GM12878 (cell line): ENCODE measurements around the gene GTPBP10. TPM values are rescaled to one million over a fixed set of nuclear protein-coding genes. Genes with fewer than 3 reads are reported as not detected.

Source experiments
- ATAC-seq: fragments of 200-7000 bp; cut with Tn5 transposase; 3 replicates; pipeline ENCODE4 v1.9.1; 2020; ENCODE audit warnings: mild to moderate bottlenecking, moderate library complexity
- BruUV-seq: library from RNA; stranded (reverse); fragments of 400-500 nt; replicated peaks from 2 replicates; lab custom pipeline; 2021; lab: Mats Ljungman, UMichigan
- CTCF ChIA-PET: fragments of 300-600 bp; sonication (Branson Sonifier 250); formaldehyde crosslinking; extraction: SDS; loops from one replicate; lab custom pipeline; 2021; ENCODE audit warnings: inconsistent platforms; lab: Yijun Ruan, JAX
- POLR2A ChIA-PET: fragments of 350-600 bp; formaldehyde crosslinking; extraction: SDS; loops from one replicate; lab custom pipeline; 2021; ENCODE audit warnings: inconsistent platforms; lab: Charles Lee
- RAD21 ChIA-PET: fragments of 300-600 bp; sonication (Branson Sonifier 250); formaldehyde crosslinking; loops from one replicate; lab custom pipeline; 2023; ENCODE audit warnings: antibody characterized with exemption; ENCODE audit not compliant: unreplicated experiment; lab: Charles Lee
- SMC1A ChIA-PET: fragments of 300-600 bp; sonication (Branson Sonifier 250); formaldehyde crosslinking; loops from one replicate; lab custom pipeline; 2023; ENCODE audit not compliant: unreplicated experiment, uncharacterized antibody; lab: Charles Lee
- DNase-seq: peaks from one replicate; pipeline ENCODE4 v3.0.0-alpha.2; 2011; ENCODE audit warnings: low read depth, low spot score
- FAIRE-seq: peaks from 3 replicates; lab custom pipeline; 2011; peaks lifted over from hg19 to GRCh38; lab: Jason Lieb, UNC
- H2AFZ ChIP-seq: 2 replicates; pipeline ENCODE4 v1.6.0; 2011; ENCODE audit warnings: low read depth, low read length, control low read depth; ENCODE audit not compliant: control insufficient read depth
- H3K27ac ChIP-seq: 2 replicates; pipeline ENCODE4 v1.5.1; 2011; ENCODE audit warnings: control low read depth; ENCODE audit not compliant: control insufficient read depth, insufficient read depth
- H3K27me3 ChIP-seq, 2 experiments: replicated peaks in 1 of 2; 2 replicates each; pipeline versions ENCODE4 v1.6.0 to v1.6.1; 2011; ENCODE audit warnings: low read length in 1 of 2; ENCODE audit not compliant: control insufficient read depth in 2 of 2, insufficient read depth in 2 of 2
- H3K36me3 ChIP-seq, 2 experiments: 2 replicates each; pipeline ENCODE4 v1.5.1; 2011; ENCODE audit warnings: low read length in 1 of 2; ENCODE audit not compliant: control insufficient read depth in 2 of 2, insufficient read depth in 2 of 2
- H3K4me1 ChIP-seq: 2 replicates; pipeline ENCODE4 v1.6.1; 2011; ENCODE audit warnings: mild to moderate bottlenecking, low read length, moderate library complexity, mixed read lengths; ENCODE audit not compliant: control insufficient read depth, insufficient read depth
- H3K4me2 ChIP-seq: 2 replicates; pipeline ENCODE4 v1.6.0; 2011; ENCODE audit warnings: control low read depth; ENCODE audit not compliant: control insufficient read depth, insufficient read depth
- H3K4me3 ChIP-seq: fragments of 200-600 bp; sonication (generic); 2 replicates; pipeline ENCODE4 v1.5.1; 2016
- H3K79me2 ChIP-seq: 2 replicates; pipeline ENCODE4 v1.6.0; 2011; ENCODE audit warnings: low read length; ENCODE audit not compliant: control insufficient read depth, insufficient read depth
- H3K9ac ChIP-seq: 2 replicates; pipeline ENCODE4 v1.8.0; 2011; ENCODE audit warnings: low read length, control low read depth, mixed read lengths; ENCODE audit not compliant: control insufficient read depth, insufficient read depth
- H3K9me3 ChIP-seq: replicated peaks from 3 replicates; pipeline ENCODE4 v1.5.1; 2011; ENCODE audit warnings: mild to moderate bottlenecking, low read length; ENCODE audit not compliant: control insufficient read depth, insufficient read depth
- H4K20me1 ChIP-seq: 2 replicates; pipeline ENCODE4 v1.6.0; 2011; ENCODE audit not compliant: control insufficient read depth, insufficient read depth
- BRCA1 ChIP-seq: IDR thresholded peaks from 2 replicates; pipeline ENCODE4 v1.6.1; 2011; ENCODE audit warnings: low read depth, low read length, improper control_type of control experiment
- E4F1 ChIP-seq: fragments of 450-650 bp; IDR thresholded peaks from 2 replicates; pipeline ENCODE4 v1.6.1; 2018; ENCODE audit warnings: borderline replicate concordance, mild to moderate bottlenecking; ENCODE audit not compliant: partially characterized antibody
- ELK1 ChIP-seq: IDR thresholded peaks from 2 replicates; pipeline ENCODE4 v1.6.1; 2012; ENCODE audit warnings: low read depth, low read length, improper control_type of control experiment
- IRF4 ChIP-seq: IDR thresholded peaks from 2 replicates; pipeline ENCODE4 v1.6.1; 2011; ENCODE audit warnings: low read depth, low read length
- LARP7 ChIP-seq: fragments of 450-650 bp; IDR thresholded peaks from 2 replicates; pipeline ENCODE4 v1.6.1; 2017; ENCODE audit warnings: mild to moderate bottlenecking
- PBX3 ChIP-seq: IDR thresholded peaks from 2 replicates; pipeline ENCODE4 v1.6.1; 2011; ENCODE audit warnings: mild to moderate bottlenecking, low read depth, low read length, moderate library complexity; ENCODE audit not compliant: insufficient replicate concordance
- RCOR1 ChIP-seq: conservative IDR thresholded peaks from 2 replicates; pipeline ENCODE4 v1.6.1; 2012; ENCODE audit warnings: low read depth, low read length, improper control_type of control experiment
- RELB ChIP-seq: fragments of 450-650 bp; IDR thresholded peaks from 2 replicates; pipeline ENCODE4 v1.6.1; 2017; ENCODE audit warnings: low read depth, mild to moderate bottlenecking, moderate library complexity
- SREBF2 ChIP-seq: IDR thresholded peaks from 2 replicates; pipeline ENCODE4 v1.6.1; 2012; ENCODE audit warnings: mild to moderate bottlenecking, low read length
- STAT1 ChIP-seq: fragments of 450-650 bp; conservative IDR thresholded peaks from 2 replicates; pipeline ENCODE4 v1.6.1; 2014; ENCODE audit warnings: antibody characterized with exemption, mild to moderate bottlenecking
- TAF1 ChIP-seq: IDR thresholded peaks from 2 replicates; pipeline ENCODE4 v1.6.1; 2011; ENCODE audit warnings: mild to moderate bottlenecking, low read depth, low read length, borderline replicate concordance
- ZNF687 ChIP-seq: fragments of 450-650 bp; IDR thresholded peaks from 2 replicates; pipeline ENCODE4 v1.6.1; 2017; ENCODE audit warnings: mild to moderate bottlenecking, moderate library complexity
- in situ Hi-C: fragments of 300-500 bp; cut with MboI; formaldehyde crosslinking; loops from 9 replicates; pipeline ENCODE4 v1.14.3; 2018; ENCODE audit warnings: mixed read lengths
- intact Hi-C: fragments of 100-400 bp; cut with micrococcal nuclease; formaldehyde crosslinking; loops from one replicate; pipeline ENCODE4 v1.14.2; 2022; ENCODE audit not compliant: unreplicated experiment
- polyA plus RNA-seq, 11 experiments: library from polyadenylated mRNA; depleted of rRNA in 4 of 11; unstranded in 6 of 11; stranded (reverse) in 5 of 11; fragments of >200 nt; fragmentation: Nextera tagmentation in 4 of 11; fragmentation: Illumina TruSeq in 1 of 11; extraction: Ambion mirVana in 4 of 11; extraction: Trizol in 1 of 11; gene quantifications; 1 replicate in 1 of 11; 2 replicates in 10 of 11; pipeline versions ENCODE4 v1.2.1 to v1.2.3, GENCODE V29; 2011 to 2016; ENCODE audit warnings: inconsistent platforms in 2 of 11, missing spikeins in 2 of 11, low read depth in 1 of 11
- total RNA-seq, 4 experiments: library from RNA; depleted of rRNA in 3 of 4; stranded (reverse); fragments of >200 nt in 3 of 4; fragmentation: Illumina TruSeq in 1 of 4; extraction: Trizol in 1 of 4; gene quantifications; 2 replicates each; pipeline versions ENCODE4 v1.2.1 to v1.2.3, GENCODE V29; 2013 to 2021

Gene GTPBP10
- total and polyA plus RNA-seq, 10 of the 15 experiments (the other 5 are each of a cell fraction or from before 2014, with no cell fraction given), result 10.1 to 41.0 (median 33.0) TPM

- POLR2A ChIA-PET, result interaction anchor here (0.8 kb wide), 1 partner anchor 20 kb away, joined by 4 read pairs; no protein-coding TSS in a partner anchor
- no peak overlapping the region for H3K4me3 ChIP-seq
- ATAC-seq, result no peak
- in situ Hi-C loops (no loop called here), intact Hi-C loops (no loop called here)
- no peak for FAIRE-seq
- H4K20me1 ChIP-seq, result no peaks in the 10 kb centered on the region
- H3K27me3 ChIP-seq, result no peaks in the 10 kb centered on the region
- BruUV-seq, result no TSS peak
- no peaks in the 10 kb centered on the region for H3K9me3 ChIP-seq
- no peak for DNase-seq
- no peak overlapping the region for H3K4me2 ChIP-seq
- no peak overlapping the region for H3K27ac ChIP-seq
- no peaks in the 10 kb centered on the region for H3K4me1 ChIP-seq
- H2AFZ ChIP-seq, result no peak overlapping the region
- H3K79me2 ChIP-seq, result no peaks in the 10 kb centered on the region
- 0 out of 4 replicates have a peak, but pooled peaks cover 0 to 4% of the 10 kb centered on the region in 2 experiments for H3K36me3 ChIP-seq
- H3K9ac ChIP-seq, result no peak overlapping the region
- CTCF ChIA-PET, result interaction anchor here (0.8 to 1.5 kb wide), 3 partner anchors 12 to 26 kb away, joined by 3 to 4 read pairs (median 3); no protein-coding TSS in a partner anchor
- SMC1A ChIA-PET, result interaction anchor here (0.7 to 2.0 kb wide), 4 partner anchors 8 to 37 kb away, joined by 3 to 8 read pairs (median 4); no protein-coding TSS in a partner anchor
- RAD21 ChIA-PET, result no interaction called here
- TF ChIP-seq TAF1 (no peak), STAT1 (no peak), PBX3 (no peak), SREBF2 (no peak), LARP7 (no peak), ZNF687 (no peak), E4F1 (no peak), IRF4 (no peak), RCOR1 (no peak), BRCA1 (no peak), ELK1 (no peak), RELB (no peak)
Measured at GRCh38 chr7:90390926-90391325, 44.4 kb downstream of the GTPBP10 start.
